Measurements from ENCODE around the gene DENND2A.

Gene DENND2A

GRCh38 chr7:140584195-140584851 lies 56.3 kb downstream of the DENND2A start:
- ChIA-PET POLR2A (no interaction called here), CTCF (no interaction called here)
- TF ChIP-seq CTCF (IDR thresholded peaks at IDR 0.05; ENCODE audit: control extremely low read depth, extremely low read depth, low read depth, missing control alignments), result no peak
- no peak for DNase-seq (ENCODE audit: extremely low spot score)

- no peak for TF ChIP-seq CTCF (IDR thresholded peaks at IDR 0.05; ENCODE audit: control extremely low read depth, extremely low read depth, low read depth, missing control alignments)
- no peak for DNase-seq (ENCODE audit: extremely low spot score)
- CTCF ChIA-PET, result interaction anchor here (0.6 to 1.0 kb wide), 2 partner anchors 9 to 11 kb away, joined by 3 read pairs; no protein-coding TSS in a partner anchor
- POLR2A ChIA-PET, result no interaction called here
Observed at GRCh38 chr7:140581411-140581810, 59.2 kb downstream of the DENND2A start.

GRCh38 chr7:140577651-140578050 lies 63.0 kb downstream of the DENND2A start:
- no peak for TF ChIP-seq CTCF (IDR thresholded peaks at IDR 0.05; ENCODE audit: control extremely low read depth, extremely low read depth, low read depth, missing control alignments)
- ChIA-PET POLR2A (no interaction called here), CTCF (interaction anchor here (1.4 kb wide), 1 partner anchor 8 kb away, joined by 3 read pairs; no protein-coding TSS in a partner anchor)
- DNase-seq (ENCODE audit: extremely low spot score), result no peak

- POLR2A ChIA-PET, result no interaction called here
- TF ChIP-seq CTCF (IDR thresholded peaks at IDR 0.05; ENCODE audit: control extremely low read depth, extremely low read depth, low read depth, missing control alignments), result no peak
- CTCF ChIA-PET, result interaction anchor here (1.1 to 1.7 kb wide), 3 partner anchors 10 to 93 kb away, joined by 3 to 6 read pairs (median 5); no protein-coding TSS in a partner anchor
- no peak for DNase-seq (ENCODE audit: extremely low spot score)
Observed at GRCh38 chr7:140576589-140576988, 64.0 kb downstream of the DENND2A start.

GRCh38 chr7:140571538-140572122 lies 69.0 kb downstream of the DENND2A start:
- ChIA-PET POLR2A (no interaction called here), CTCF (no interaction called here)
- no peak for TF ChIP-seq CTCF (IDR thresholded peaks at IDR 0.05; ENCODE audit: control extremely low read depth, extremely low read depth, low read depth, missing control alignments)
- DNase-seq (ENCODE audit: extremely low spot score), result no peak

- CTCF ChIA-PET, result interaction anchor here (0.7 to 2.1 kb wide), 2 partner anchors 11 to 33 kb away, joined by 3 to 5 read pairs; no protein-coding TSS in a partner anchor
- POLR2A ChIA-PET, result interaction anchor here (1.1 kb wide), 1 partner anchor 19 kb away, joined by 4 read pairs; no protein-coding TSS in a partner anchor
- TF ChIP-seq CTCF (IDR thresholded peaks at IDR 0.05; ENCODE audit: control extremely low read depth, extremely low read depth, low read depth, missing control alignments), result no peak
Observed at GRCh38 chr7:140570120-140570519, 70.5 kb downstream of the DENND2A start.

More at GRCh38 chr7:140570120-140570519, 70.5 kb downstream of the DENND2A start:
- DNase-seq (ENCODE audit: extremely low spot score), result no peak
